Measurements from ENCODE around the gene LSS.

- TF ChIP-seq, protein P1, sequence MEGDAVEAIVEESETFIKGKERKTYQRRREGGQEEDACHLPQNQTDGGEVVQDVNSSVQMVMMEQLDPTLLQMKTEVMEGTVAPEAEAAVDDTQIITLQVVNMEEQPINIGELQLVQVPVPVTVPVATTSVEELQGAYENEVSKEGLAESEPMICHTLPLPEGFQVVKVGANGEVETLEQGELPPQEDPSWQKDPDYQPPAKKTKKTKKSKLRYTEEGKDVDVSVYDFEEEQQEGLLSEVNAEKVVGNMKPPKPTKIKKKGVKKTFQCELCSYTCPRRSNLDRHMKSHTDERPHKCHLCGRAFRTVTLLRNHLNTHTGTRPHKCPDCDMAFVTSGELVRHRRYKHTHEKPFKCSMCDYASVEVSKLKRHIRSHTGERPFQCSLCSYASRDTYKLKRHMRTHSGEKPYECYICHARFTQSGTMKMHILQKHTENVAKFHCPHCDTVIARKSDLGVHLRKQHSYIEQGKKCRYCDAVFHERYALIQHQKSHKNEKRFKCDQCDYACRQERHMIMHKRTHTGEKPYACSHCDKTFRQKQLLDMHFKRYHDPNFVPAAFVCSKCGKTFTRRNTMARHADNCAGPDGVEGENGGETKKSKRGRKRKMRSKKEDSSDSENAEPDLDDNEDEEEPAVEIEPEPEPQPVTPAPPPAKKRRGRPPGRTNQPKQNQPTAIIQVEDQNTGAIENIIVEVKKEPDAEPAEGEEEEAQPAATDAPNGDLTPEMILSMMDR (conservative IDR thresholded peaks at IDR 0.05) = no peak
- TF ChIP-seq ZFX (IDR thresholded peaks at IDR 0.05) = no peak
Measured at GRCh38 chr21:46187814-46188213, 40.8 kb downstream of the LSS start.
